CD4-positive, alpha-beta T cell treated with Interleukin-15 for 4 hours (primary cell): ENCODE data around the gene CST7.
A peak's percentile ranks its signal among the peaks of the same experiment; 100 is the strongest.
"Not testable (repeated sequence)": the region's sequence is repeated elsewhere in the genome, so short reads cannot be mapped to it uniquely, and the experiment has no call there.

ENCODE experiments used
- DNase-seq: peaks from one replicate; pipeline ENCODE4 v3.0.0-alpha.2; 2020; ENCODE audit warnings: low spot score

The CST7 gene

GRCh38 chr20:24986436-24987015 is 37.5 kb downstream of the CST7 start:
- DNase-seq: no peak

DNA sequence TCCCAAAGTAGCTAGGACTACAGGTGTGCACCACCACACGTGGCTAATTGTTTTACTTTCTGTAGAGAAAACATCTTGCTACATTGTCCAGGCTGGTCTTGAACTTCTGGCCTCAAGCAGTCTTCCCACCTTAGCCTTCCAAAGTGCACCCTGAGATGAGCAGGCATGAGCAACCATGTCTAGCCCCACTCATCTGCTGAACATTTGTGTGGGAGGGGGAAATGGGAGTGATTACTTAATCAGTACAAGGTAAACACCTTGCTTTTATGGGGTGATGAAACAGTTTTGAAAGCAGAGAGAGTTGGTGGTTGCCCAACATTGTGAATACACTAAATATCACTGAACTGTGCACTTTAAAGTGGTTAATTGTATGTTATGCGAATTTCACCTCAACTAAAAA is 38.2 kb downstream of the CST7 start:
- no peak for DNase-seq

- no peak for DNase-seq
Observed at GRCh38 chr20:24987873-24988835, 39.1 kb downstream of the CST7 start.

- DNase-seq: no peak
Observed at GRCh38 chr20:24989162-24989561, 40.1 kb downstream of the CST7 start.

- no peak for DNase-seq
Observed at GRCh38 chr20:24990810-24991252, 41.8 kb downstream of the CST7 start.

DNA sequence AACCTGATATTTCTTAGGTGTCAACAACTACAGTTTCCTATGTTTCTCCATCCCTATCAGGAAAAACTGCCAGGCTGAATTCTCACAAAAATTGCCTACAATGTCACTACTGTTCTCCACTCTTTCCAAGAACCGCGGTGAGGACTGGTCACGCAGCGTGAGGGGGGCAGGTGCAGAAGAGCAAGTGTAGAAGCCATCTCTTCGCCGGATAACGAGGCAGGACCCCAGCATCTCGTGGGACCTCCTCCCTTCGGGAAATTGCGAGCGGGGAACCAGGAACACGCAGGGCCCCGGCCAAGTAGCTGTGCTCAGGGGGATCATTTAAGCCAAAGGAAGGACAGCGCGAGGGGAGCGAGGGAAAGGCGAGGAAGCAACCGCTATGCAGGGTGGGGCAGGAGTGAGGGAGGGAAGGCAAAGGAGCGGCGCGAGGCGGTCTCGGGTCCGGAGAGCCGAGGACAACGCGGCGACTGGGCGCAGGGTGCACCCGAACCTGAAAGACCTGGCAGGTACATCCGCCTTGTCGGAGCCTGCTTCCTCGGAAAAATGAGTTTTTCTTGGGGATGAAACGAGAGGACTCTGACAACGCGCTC is 42.9 kb downstream of the CST7 start:
- no peak for DNase-seq

GRCh38 chr20:24992487-24993205 is 43.6 kb downstream of the CST7 start, which contains the start of gene APMAP:
Gene APMAP, minus strand, starts transcription at chr20:24992751. Its CDS starts 63 bp downstream, at chr20:24992688.
- peak; percentile 94 for DNase-seq

GRCh38 chr20:24993337-24994185 is 44.5 kb downstream of the CST7 start:
- no peak for DNase-seq

- DNase-seq: no peak
Observed at GRCh38 chr20:24994186-24994465, 45.1 kb downstream of the CST7 start.

GRCh38 chr20:24994470-24995368 is 45.6 kb downstream of the CST7 start:
- DNase-seq: peak; percentile 88

DNA sequence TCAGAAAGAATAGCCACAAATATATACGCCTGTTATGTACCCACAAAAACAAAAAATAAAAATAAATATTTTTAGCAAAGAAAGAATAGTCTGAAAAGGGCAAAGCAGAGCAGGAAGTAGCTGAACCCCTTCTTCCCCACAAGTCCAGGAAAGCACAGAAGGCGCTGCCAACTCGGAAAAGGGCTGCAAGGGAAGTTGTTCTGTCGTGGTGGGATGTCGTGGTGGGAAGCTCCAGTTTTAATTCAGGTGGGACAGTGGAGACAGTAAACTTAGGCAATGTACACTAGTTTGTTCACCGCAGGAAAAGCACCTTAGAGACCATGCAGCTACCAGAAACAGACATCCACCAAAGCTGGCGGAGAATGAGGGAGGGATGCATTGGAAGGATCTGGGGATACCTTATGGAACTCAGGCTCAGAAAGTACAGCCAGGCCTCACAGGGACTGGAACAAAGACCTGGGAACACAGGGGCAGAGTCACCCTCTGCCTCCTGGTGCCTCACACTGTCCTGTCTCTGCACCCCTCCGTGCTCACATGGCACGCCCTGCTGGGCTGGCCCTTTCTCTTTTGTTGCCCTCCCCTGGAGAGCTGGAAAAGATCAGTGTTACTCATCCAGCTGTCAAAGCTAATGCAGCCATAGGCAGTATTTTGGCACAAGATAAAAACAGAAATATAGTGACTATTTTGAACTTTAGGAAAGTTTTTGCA is 46.8 kb downstream of the CST7 start:
- DNase-seq: no peak

GRCh38 chr20:24996449-24997377 is 47.6 kb downstream of the CST7 start:
- no peak for DNase-seq

GRCh38 chr20:24998121-24998520 is 49.1 kb downstream of the CST7 start:
- DNase-seq: no peak

GRCh38 chr20:24998631-24999445 is 49.8 kb downstream of the CST7 start:
- no peak for DNase-seq

DNA sequence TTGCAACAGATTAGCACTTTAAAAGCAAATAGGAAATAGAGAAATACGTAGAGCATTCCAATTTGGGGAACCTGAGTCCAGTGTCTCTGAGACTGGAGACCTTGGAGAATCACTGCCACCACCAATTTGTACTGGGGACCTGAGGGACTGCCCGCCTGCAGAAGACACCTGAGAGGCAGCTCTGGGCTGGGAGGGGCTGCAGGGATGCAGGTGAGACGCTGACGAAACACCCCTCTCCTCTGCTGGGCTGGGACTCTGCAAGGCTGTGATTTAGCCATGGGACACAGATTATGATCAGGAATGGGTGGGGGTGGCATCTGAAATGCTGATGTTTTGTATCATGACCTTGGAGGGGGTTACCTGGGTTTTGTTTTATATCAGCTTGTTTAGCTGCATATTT is 50.5 kb downstream of the CST7 start:
- no peak for DNase-seq

GRCh38 chr20:25000268-25000801 is 51.3 kb downstream of the CST7 start:
- DNase-seq: no peak

- DNase-seq: not testable (repeated sequence)
Observed at GRCh38 chr20:25001323-25001722, 52.3 kb downstream of the CST7 start.
